Kidney (tissue), 14 donors: Measurements from ENCODE around the gene LRP1. TPM values are rescaled to one million over a fixed set of nuclear protein-coding genes. Genes with fewer than 3 reads are reported as not detected.

Experiments used
- DNase-seq, 5 donors: peaks; one replicate each; pipeline ENCODE4 v3.0.0-alpha.2; 2013 to 2020
- FAIRE-seq: peaks from 2 replicates; lab custom pipeline; 2012; peaks lifted over from hg19 to GRCh38; lab: Jason Lieb, UNC
- H3K27ac ChIP-seq, 2 donors: one replicate each; pipeline ENCODE4 v1.7.0; 2013; ENCODE audit warnings: low read depth in 2 of 2, low read length in 2 of 2, inconsistent platforms in 1 of 2
- H3K27me3 ChIP-seq: one replicate; pipeline ENCODE4 v1.7.1; 2013; ENCODE audit warnings: low read length, inconsistent platforms; ENCODE audit not compliant: control insufficient read depth, insufficient read depth
- H3K36me3 ChIP-seq, 3 donors: one replicate each; pipeline versions ENCODE4 v1.7.0 to v1.7.1; 2013; ENCODE audit warnings: low read length in 3 of 3, control low read depth in 1 of 3, inconsistent platforms in 1 of 3; ENCODE audit not compliant: insufficient read depth in 3 of 3, control insufficient read depth in 2 of 3
- H3K4me1 ChIP-seq, 3 donors: one replicate each; pipeline versions ENCODE4 v1.7.0 to v1.7.1; 2013; ENCODE audit warnings: low read length in 3 of 3, inconsistent platforms in 1 of 3, low read depth in 1 of 3; ENCODE audit not compliant: control insufficient read depth in 2 of 3, insufficient read depth in 2 of 3
- H3K4me3 ChIP-seq, 3 donors: one replicate each; pipeline versions ENCODE4 v1.7.0 to v1.8.1; 2013; ENCODE audit warnings: low read length in 3 of 3, control low read depth in 1 of 3, inconsistent platforms in 1 of 3
- H3K9ac ChIP-seq, 3 donors: one replicate each; pipeline versions ENCODE4 v1.7.0 to v1.7.1; 2013; ENCODE audit warnings: low read length in 3 of 3, control low read depth in 1 of 3, inconsistent platforms in 1 of 3
- H3K9me3 ChIP-seq, 3 donors: one replicate each; pipeline versions ENCODE4 v1.7.0 to v1.7.1; 2013; ENCODE audit warnings: low read length in 3 of 3, control low read depth in 1 of 3, inconsistent platforms in 1 of 3; ENCODE audit not compliant: control insufficient read depth in 2 of 3, insufficient read depth in 1 of 3
- CTCF ChIP-seq: IDR thresholded peaks from 3 replicates; pipeline ENCODE4 v1.5.1; 2012; ENCODE audit warnings: mild to moderate bottlenecking, moderate library complexity, borderline replicate concordance; ENCODE audit not compliant: insufficient read depth; ENCODE audit errors: extremely low read depth
- intact Hi-C: fragments of 100-400 bp; cut with DNase I; formaldehyde crosslinking; loops from one replicate; pipeline ENCODE4 v1.11.1; 2022
- polyA plus RNA-seq: library from polyadenylated mRNA; stranded (reverse); fragments of 350-450 nt; fragmentation: Illumina TruSeq; extraction: RNeasy Lipid Tissue Mini Kit (QIAGEN cat#74804); gene quantifications from one replicate; pipeline ENCODE4 v1.2.3, GENCODE V29; 2014; ENCODE audit warnings: low read depth, low replicate concordance; ENCODE audit not compliant: insufficient read depth
- total RNA-seq: library from RNA; stranded (reverse); fragmentation: NEBNext Ultra II Directional; extraction: Animal tissue kit (Norgen Biotek cat#: 25700); gene quantifications from one replicate; pipeline ENCODE4 v1.2.1, GENCODE V29; 2021
- donor health status: control.
- donor health status: control.
- donor health status: control.
- donor health status: control.
- donor health status: control.
- donor health status: DM: yes; HTN: yes; CAD: no.
- donor health status: Normal renal cell carcinoma (clear cell type).

LRP1 gene
- total and polyA plus RNA-seq, 2 donors from 2014 or later = 18.7 to 121 TPM

- Histone ChIP-seq H3K9ac (no peak overlapping the region), H3K27me3 (no peaks in the 10 kb centered on the region), H3K27ac (no peak overlapping the region), H3K9me3 (peaks cover 0 to 2% (median 0%) of the 10 kb centered on the region in 3 donors), H3K4me1 (no peaks in the 10 kb centered on the region), H3K36me3 (peaks cover 8 to 42% (median 14%) of the 10 kb centered on the region in 3 donors), H3K4me3 (no peak overlapping the region)
- DNase-seq (no peak), FAIRE-seq (no peak)
- no peak for TF ChIP-seq CTCF
- intact Hi-C loops = no loop called here
Observed at GRCh38 chr12:57190037-57190436, 61.8 kb downstream of the LRP1 start.

- Histone ChIP-seq H3K27me3 (no peaks in the 10 kb centered on the region), H3K27ac (no peak overlapping the region), H3K4me3 (no peak overlapping the region), H3K4me1 (no peaks in the 10 kb centered on the region), H3K9ac (no peak overlapping the region), H3K9me3 (peaks cover 0 to 2% (median 0%) of the 10 kb centered on the region in 3 donors), H3K36me3 (peaks cover 8 to 38% (median 17%) of the 10 kb centered on the region in 3 donors)
- intact Hi-C loops = no loop called here
- DNase-seq = no peak
- TF ChIP-seq CTCF = no peak
- no peak for FAIRE-seq
Observed at GRCh38 chr12:57190821-57191220, 62.5 kb downstream of the LRP1 start.

GRCh38 chr12:57191410-57191809, 63.1 kb downstream of the LRP1 start:
- Histone ChIP-seq H3K4me3 (no peak overlapping the region), H3K9me3 (peaks cover 0 to 2% (median 0%) of the 10 kb centered on the region in 3 donors), H3K9ac (no peak overlapping the region), H3K27ac (no peak overlapping the region), H3K27me3 (no peaks in the 10 kb centered on the region), H3K36me3 (peaks cover 8 to 38% (median 17%) of the 10 kb centered on the region in 3 donors), H3K4me1 (no peaks in the 10 kb centered on the region)
- intact Hi-C loops = no loop called here
- no peak for DNase-seq
- TF ChIP-seq CTCF = no peak
- FAIRE-seq = no peak

- DNase-seq (no peak), FAIRE-seq (no peak)
- Histone ChIP-seq H3K4me3 (no peak overlapping the region), H3K9ac (no peak overlapping the region), H3K27ac (no peak overlapping the region), H3K27me3 (no peaks in the 10 kb centered on the region), H3K4me1 (no peaks in the 10 kb centered on the region), H3K9me3 (peaks cover 0 to 2% (median 0%) of the 10 kb centered on the region in 3 donors), H3K36me3 (peaks cover 8 to 33% (median 19%) of the 10 kb centered on the region in 3 donors)
- no peak for TF ChIP-seq CTCF
- intact Hi-C loops = no loop called here
Observed at GRCh38 chr12:57192920-57193319, 64.6 kb downstream of the LRP1 start.
